ENCODE data around the gene TTLL11.

DNA sequence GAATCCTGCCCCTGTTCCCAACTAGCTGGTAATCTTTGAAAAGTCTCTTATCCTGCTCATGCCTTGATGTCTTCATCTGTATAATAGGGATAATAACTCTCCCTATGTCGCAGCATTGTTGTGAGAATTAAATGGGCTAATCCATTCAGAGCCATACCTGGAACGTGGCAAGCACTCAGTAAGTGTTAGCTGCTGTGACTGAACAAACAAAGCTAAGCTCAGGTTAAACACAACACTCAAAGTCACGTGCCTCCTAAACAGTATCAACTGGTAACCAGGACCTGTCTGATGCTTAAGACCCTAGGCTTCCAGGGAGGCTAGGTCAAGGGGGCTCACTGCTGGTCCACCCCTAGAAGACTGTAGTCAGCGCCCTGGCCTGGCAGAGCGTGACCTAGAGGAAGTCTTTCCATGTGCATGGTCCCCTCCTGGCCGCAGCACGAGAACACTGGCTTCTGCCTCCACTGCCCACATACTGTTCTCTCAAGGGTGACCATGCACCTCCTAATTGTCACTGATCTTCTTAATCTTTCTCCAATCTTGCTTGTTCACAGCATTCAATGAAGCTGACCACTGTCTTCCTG lies 211.1 kb downstream of the TTLL11 start:
- TF ChIP-seq EZH2 (IDR thresholded peaks at IDR 0.05; ENCODE audit: insufficient read depth, poor library complexity, severe bottlenecking) (no peak), EZH2phosphoT487 (IDR thresholded peaks at IDR 0.05; ENCODE audit: insufficient read depth, low read depth) (no peak)
